ENCODE measurements around the gene DSCAM.
"Not testable (repeated sequence)": the region's sequence is repeated elsewhere in the genome, so short reads cannot be mapped to it uniquely, and the experiment has no call there.

DSCAM gene

GRCh38 chr21:40439581-40439980 is 407.4 kb downstream of the DSCAM start:
- not testable (repeated sequence) for DNase-seq

- no peak for DNase-seq
Observed at GRCh38 chr21:40438616-40439015, 408.3 kb downstream of the DSCAM start.

GRCh38 chr21:40436261-40436660 is 410.7 kb downstream of the DSCAM start:
- DNase-seq, result no peak

- DNase-seq, result peak; percentile 22
Observed at GRCh38 chr21:40433538-40433937, 413.4 kb downstream of the DSCAM start.

GRCh38 chr21:40425981-40426380 is 421.0 kb downstream of the DSCAM start:
- no peak for DNase-seq

GRCh38 chr21:40422896-40423635 is 423.9 kb downstream of the DSCAM start:
- peak; percentile 32 for DNase-seq

- DNase-seq, result no peak
Observed at GRCh38 chr21:40421121-40421520, 425.8 kb downstream of the DSCAM start.

- DNase-seq, result no peak
Observed at GRCh38 chr21:40416572-40416971, 430.4 kb downstream of the DSCAM start.

GRCh38 chr21:40408561-40408960 is 438.4 kb downstream of the DSCAM start:
- DNase-seq, result no peak

- no peak for DNase-seq
Observed at GRCh38 chr21:40404396-40404800, 442.6 kb downstream of the DSCAM start.

- DNase-seq, result no peak
Observed at GRCh38 chr21:40402884-40403582, 443.9 kb downstream of the DSCAM start.

- no peak for DNase-seq
Observed at GRCh38 chr21:40395732-40396131, 451.2 kb downstream of the DSCAM start.

- DNase-seq, result no peak
Observed at GRCh38 chr21:40393066-40393465, 453.9 kb downstream of the DSCAM start.

- DNase-seq, result no peak
Observed at GRCh38 chr21:40388046-40388445, 458.9 kb downstream of the DSCAM start.

GRCh38 chr21:40386981-40387747 is 459.8 kb downstream of the DSCAM start:
- no peak for DNase-seq

- DNase-seq, result peak; percentile 77
Observed at GRCh38 chr21:40386294-40386911, 460.6 kb downstream of the DSCAM start.

GRCh38 chr21:40385883-40386282 is 461.1 kb downstream of the DSCAM start:
- DNase-seq, result no peak

GRCh38 chr21:40383951-40384350 is 463.0 kb downstream of the DSCAM start:
- no peak for DNase-seq

GRCh38 chr21:40381111-40381510 is 465.8 kb downstream of the DSCAM start:
- no peak for DNase-seq

GRCh38 chr21:40379881-40380810 is 466.8 kb downstream of the DSCAM start:
- no peak for DNase-seq

GRCh38 chr21:40377135-40377534 is 469.8 kb downstream of the DSCAM start:
- no peak for DNase-seq

- DNase-seq, result no peak
Observed at GRCh38 chr21:40373761-40374160, 473.2 kb downstream of the DSCAM start.

Measured in RPMI8226 (cell line).